ENCODE results near the gene ROPN1L.
"Not testable (repeated sequence)": the region's sequence is repeated elsewhere in the genome, so short reads cannot be mapped to it uniquely, and the experiment has no call there.

Gene ROPN1L

DNA sequence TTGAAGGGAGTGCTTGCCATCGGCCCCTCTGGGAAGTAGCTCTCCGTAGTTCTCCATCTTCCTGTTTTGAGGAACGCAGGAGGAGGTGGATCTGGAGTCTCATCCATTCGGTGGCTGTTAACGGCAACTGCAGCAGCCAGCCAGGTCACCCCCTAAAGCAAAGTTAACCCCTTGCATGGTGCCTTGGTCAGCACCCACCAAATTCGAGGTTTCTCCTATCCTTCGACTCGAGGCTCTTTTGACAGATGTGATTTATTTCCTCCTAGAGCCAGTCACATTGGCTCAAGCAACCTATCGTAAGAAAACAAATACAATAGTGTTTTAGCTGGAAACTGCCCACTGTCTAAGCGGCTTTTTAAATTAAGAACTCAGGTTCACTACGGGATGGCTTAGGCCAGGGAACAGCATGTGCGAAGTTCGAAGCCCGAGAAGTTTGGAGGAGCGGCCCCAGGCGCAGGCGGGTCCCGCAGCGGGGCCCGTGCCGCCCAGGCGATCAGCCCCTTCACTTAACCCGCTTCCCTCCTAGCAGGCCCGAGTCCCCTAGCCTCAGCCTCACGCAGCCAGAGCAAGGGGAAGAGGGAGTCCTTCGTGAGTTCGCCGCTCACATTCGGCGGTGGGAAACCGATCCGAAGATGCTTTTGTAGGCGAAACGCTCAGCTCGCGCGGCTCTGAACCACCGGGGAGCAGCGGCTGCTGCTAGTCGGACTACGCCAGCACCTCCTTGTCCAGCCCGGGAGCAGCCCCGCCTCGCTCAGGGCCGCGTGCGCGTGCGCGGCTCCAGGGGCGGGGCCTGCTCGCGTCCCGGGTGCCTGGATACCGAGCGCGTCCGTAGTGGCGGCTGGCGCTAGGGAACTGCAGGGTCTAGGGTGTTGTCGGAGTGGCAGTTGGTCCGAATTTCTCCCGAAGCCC, at the start of gene ROPN1L:
ROPN1L (plus strand) TSS at position 797 of the 909 bp plus-strand sequence. CDS start 289 bp downstream, outside the sequence.
- no peak for TF ChIP-seq EZH2 (IDR thresholded peaks at IDR 0.05; ENCODE audit: borderline replicate concordance, low read depth, low read length, severe bottlenecking)
- TF ChIP-seq, protein P1, sequence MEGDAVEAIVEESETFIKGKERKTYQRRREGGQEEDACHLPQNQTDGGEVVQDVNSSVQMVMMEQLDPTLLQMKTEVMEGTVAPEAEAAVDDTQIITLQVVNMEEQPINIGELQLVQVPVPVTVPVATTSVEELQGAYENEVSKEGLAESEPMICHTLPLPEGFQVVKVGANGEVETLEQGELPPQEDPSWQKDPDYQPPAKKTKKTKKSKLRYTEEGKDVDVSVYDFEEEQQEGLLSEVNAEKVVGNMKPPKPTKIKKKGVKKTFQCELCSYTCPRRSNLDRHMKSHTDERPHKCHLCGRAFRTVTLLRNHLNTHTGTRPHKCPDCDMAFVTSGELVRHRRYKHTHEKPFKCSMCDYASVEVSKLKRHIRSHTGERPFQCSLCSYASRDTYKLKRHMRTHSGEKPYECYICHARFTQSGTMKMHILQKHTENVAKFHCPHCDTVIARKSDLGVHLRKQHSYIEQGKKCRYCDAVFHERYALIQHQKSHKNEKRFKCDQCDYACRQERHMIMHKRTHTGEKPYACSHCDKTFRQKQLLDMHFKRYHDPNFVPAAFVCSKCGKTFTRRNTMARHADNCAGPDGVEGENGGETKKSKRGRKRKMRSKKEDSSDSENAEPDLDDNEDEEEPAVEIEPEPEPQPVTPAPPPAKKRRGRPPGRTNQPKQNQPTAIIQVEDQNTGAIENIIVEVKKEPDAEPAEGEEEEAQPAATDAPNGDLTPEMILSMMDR (IDR thresholded peaks at IDR 0.05; ENCODE audit: borderline replicate concordance, extremely low read depth, low read length, poor library complexity, severe bottlenecking), result no peak
- H4K20me1 ChIP-seq (ENCODE audit: insufficient read depth, low read length), result no peaks in the 10 kb centered on the region
- no peaks in the 10 kb centered on the region for H3K27me3 ChIP-seq (ENCODE audit: insufficient read depth, low read length, poor library complexity)
- peaks cover 4% of the 10 kb centered on the region; the same call in 1 of the 2 replicates for H3K36me3 ChIP-seq (ENCODE audit: insufficient read depth, low read length)
- H3K9ac ChIP-seq (ENCODE audit: low read depth, low read length), result peak within 1 kb of the TSS; percentile 65
- H3K4me1 ChIP-seq (ENCODE audit: insufficient read depth, low read length), result peaks cover 43% of the 10 kb centered on the region
- ATAC-seq (ENCODE audit: insufficient read depth, low read depth) (peak; percentile 91), DNase-seq (peak; percentile 79)
- no peaks in the 10 kb centered on the region for H3K9me3 ChIP-seq (ENCODE audit: insufficient read depth, low read length, severe bottlenecking)
- H3K4me2 ChIP-seq (ENCODE audit: insufficient read depth, low read length), result peak within 1 kb of the TSS; percentile 97
- peak within 1 kb of the TSS; percentile 44 to 96 for H3K4me3 ChIP-seq (ENCODE audit: low read depth in 1 of 2, low read length in 2 of 2)
- H2AFZ ChIP-seq (ENCODE audit: low read depth, low read length), result peak within 1 kb of the TSS; percentile 98
- H3K79me2 ChIP-seq (ENCODE audit: insufficient read depth, low read length), result no peaks in the 10 kb centered on the region
- H3K27ac ChIP-seq (ENCODE audit: low read length), result peak within 1 kb of the TSS; percentile 58

GRCh38 chr5:10392567-10393328, 48.9 kb upstream of the ROPN1L start:
- H3K4me3 ChIP-seq (ENCODE audit: low read depth in 1 of 2, low read length in 2 of 2); DNase-seq; H3K27me3 ChIP-seq (ENCODE audit: insufficient read depth, low read length, poor library complexity); H4K20me1 ChIP-seq (ENCODE audit: insufficient read depth, low read length); H3K9me3 ChIP-seq (ENCODE audit: insufficient read depth, low read length, severe bottlenecking); H3K27ac ChIP-seq (ENCODE audit: low read length); H2AFZ ChIP-seq (ENCODE audit: low read depth, low read length); H3K4me2 ChIP-seq (ENCODE audit: insufficient read depth, low read length); ATAC-seq (ENCODE audit: insufficient read depth, low read depth); H3K4me1 ChIP-seq (ENCODE audit: insufficient read depth, low read length); H3K79me2 ChIP-seq (ENCODE audit: insufficient read depth, low read length); H3K9ac ChIP-seq (ENCODE audit: low read depth, low read length): not testable (repeated sequence)
- peaks cover 94% of the 10 kb centered on the region for H3K36me3 ChIP-seq (ENCODE audit: insufficient read depth, low read length)

DNA sequence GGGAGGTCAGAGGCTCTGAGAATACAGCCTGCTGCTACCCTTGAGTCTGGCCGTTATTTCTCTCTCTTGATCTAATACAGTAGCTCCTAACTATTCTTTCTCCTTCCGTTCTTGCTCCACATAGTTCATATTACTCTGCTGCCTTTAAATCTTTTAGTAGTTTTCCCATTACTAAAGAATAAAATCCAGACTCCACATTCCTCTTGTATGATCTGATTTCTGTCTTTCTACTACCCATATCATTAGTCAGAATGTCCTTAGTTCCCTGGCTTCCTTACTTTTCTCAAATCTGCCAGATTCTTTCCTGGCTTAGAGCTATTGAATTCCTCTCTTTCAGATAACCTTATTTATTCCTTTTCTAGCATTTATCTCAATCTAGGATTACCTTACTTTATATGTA, 48.2 kb upstream of the ROPN1L start:
- no peak overlapping the region for H3K4me2 ChIP-seq (ENCODE audit: insufficient read depth, low read length)
- no peaks in the 10 kb centered on the region for H4K20me1 ChIP-seq (ENCODE audit: insufficient read depth, low read length)
- no peaks in the 10 kb centered on the region for H3K9me3 ChIP-seq (ENCODE audit: insufficient read depth, low read length, severe bottlenecking)
- TF ChIP-seq, protein P1 (IDR thresholded peaks at IDR 0.05; ENCODE audit: borderline replicate concordance, extremely low read depth, low read length, poor library complexity, severe bottlenecking), result no peak
- TF ChIP-seq EZH2 (IDR thresholded peaks at IDR 0.05; ENCODE audit: borderline replicate concordance, low read depth, low read length, severe bottlenecking), result no peak
- H2AFZ ChIP-seq (ENCODE audit: low read depth, low read length), result no peak overlapping the region
- peaks cover 92% of the 10 kb centered on the region for H3K36me3 ChIP-seq (ENCODE audit: insufficient read depth, low read length)
- H3K27ac ChIP-seq (ENCODE audit: low read length), result no peak overlapping the region
- ATAC-seq (ENCODE audit: insufficient read depth, low read depth) (no peak), DNase-seq (no peak)
- H3K4me3 ChIP-seq (ENCODE audit: low read depth in 1 of 2, low read length in 2 of 2), result no peak overlapping the region
- no peak overlapping the region for H3K9ac ChIP-seq (ENCODE audit: low read depth, low read length)
- H3K79me2 ChIP-seq (ENCODE audit: insufficient read depth, low read length), result peaks cover 6% of the 10 kb centered on the region; the same call in 1 of the 2 replicates
- H3K4me1 ChIP-seq (ENCODE audit: insufficient read depth, low read length), result no peaks in the 10 kb centered on the region
- no peaks in the 10 kb centered on the region for H3K27me3 ChIP-seq (ENCODE audit: insufficient read depth, low read length, poor library complexity)

GRCh38 chr5:10396552-10396951, 45.1 kb upstream of the ROPN1L start:
- H3K4me3 ChIP-seq (ENCODE audit: low read depth in 1 of 2, low read length in 2 of 2), result no peak overlapping the region
- ATAC-seq (ENCODE audit: insufficient read depth, low read depth) (no peak), DNase-seq (no peak)
- H2AFZ ChIP-seq (ENCODE audit: low read depth, low read length), result no peak overlapping the region
- H3K79me2 ChIP-seq (ENCODE audit: insufficient read depth, low read length), result no peaks in the 10 kb centered on the region; the same call in 1 of the 2 replicates
- no peaks in the 10 kb centered on the region for H3K27me3 ChIP-seq (ENCODE audit: insufficient read depth, low read length, poor library complexity)
- H3K4me1 ChIP-seq (ENCODE audit: insufficient read depth, low read length), result no peaks in the 10 kb centered on the region
- H3K36me3 ChIP-seq (ENCODE audit: insufficient read depth, low read length), result peaks cover 89% of the 10 kb centered on the region
- H3K9me3 ChIP-seq (ENCODE audit: insufficient read depth, low read length, severe bottlenecking), result no peaks in the 10 kb centered on the region
- no peak overlapping the region for H3K27ac ChIP-seq (ENCODE audit: low read length)
- TF ChIP-seq, protein P1 (IDR thresholded peaks at IDR 0.05; ENCODE audit: borderline replicate concordance, extremely low read depth, low read length, poor library complexity, severe bottlenecking), result no peak
- no peak for TF ChIP-seq EZH2 (IDR thresholded peaks at IDR 0.05; ENCODE audit: borderline replicate concordance, low read depth, low read length, severe bottlenecking)
- no peak overlapping the region for H3K4me2 ChIP-seq (ENCODE audit: insufficient read depth, low read length)
- no peaks in the 10 kb centered on the region for H4K20me1 ChIP-seq (ENCODE audit: insufficient read depth, low read length)
- no peak overlapping the region for H3K9ac ChIP-seq (ENCODE audit: low read depth, low read length)

All from DND-41 (cell line).